Urinary bladder (tissue), 4 donors: ENCODE data around the gene PKMYT1. TPM values are rescaled to one million over a fixed set of nuclear protein-coding genes. Genes with fewer than 3 reads are reported as not detected.

Source experiments
- DNase-seq: peaks from one replicate; pipeline ENCODE4 v3.0.0-alpha.2; 2015; ENCODE audit errors: extremely low spot score
- H3K27ac ChIP-seq: one replicate; pipeline ENCODE4 v1.5.1; 2013; ENCODE audit warnings: low read depth, mild to moderate bottlenecking, moderate library complexity
- H3K36me3 ChIP-seq: one replicate; pipeline ENCODE4 v1.6.1; 2013; ENCODE audit warnings: mild to moderate bottlenecking, moderate library complexity; ENCODE audit not compliant: insufficient read depth
- H3K4me1 ChIP-seq: one replicate; pipeline ENCODE4 v1.6.1; 2013; ENCODE audit warnings: mild to moderate bottlenecking, moderate library complexity; ENCODE audit not compliant: insufficient read depth
- H3K4me3 ChIP-seq: one replicate; pipeline ENCODE4 v1.5.1; 2013; ENCODE audit warnings: low read depth, low read length
- WGBS: extraction: QIAGEN DNeasy Blood & Tissue Kit; methylation state at CpG from one replicate; pipeline ENCODE4 v1.1.7; 2013; 5-methylcytosine and 5-hydroxymethylcytosine counted together
- polyA plus RNA-seq: library from polyadenylated mRNA; stranded (reverse); fragments of 200-250 nt; gene quantifications from one replicate; pipeline ENCODE4 v1.2.3, GENCODE V29; 2013
- total RNA-seq: library from RNA; depleted of rRNA; stranded (reverse); fragments of >200 nt; gene quantifications from one replicate; pipeline ENCODE4 v1.2.3, GENCODE V29; 2014
- donor health status: healthy with polysubstance abuse.
- donor health status: healthy.

The PKMYT1 gene
- total and polyA plus RNA-seq, 2 donors = 1.1 to 2.5 TPM

- 80% methylated on average over 4 of the region's 4 CpGs for WGBS
- no peak for DNase-seq
- Histone ChIP-seq H3K36me3 (no peaks in the 10 kb centered on the region), H3K27ac (no peak overlapping the region), H3K4me3 (no peak overlapping the region), H3K4me1 (no peaks in the 10 kb centered on the region)
Measured at GRCh38 chr16:3000540-3000939, 20.3 kb upstream of the PKMYT1 start.

GRCh38 chr16:2999929-3000328 lies 19.7 kb upstream of the PKMYT1 start:
- Histone ChIP-seq H3K4me3 (no peak overlapping the region), H3K36me3 (no peaks in the 10 kb centered on the region), H3K27ac (no peak overlapping the region), H3K4me1 (no peaks in the 10 kb centered on the region)
- no peak for DNase-seq
- 79% methylated on average over 6 of the region's 6 CpGs for WGBS

GRCh38 chr16:2996298-2996697 lies 16.1 kb upstream of the PKMYT1 start:
- no peaks in the 10 kb centered on the region for H3K4me1 ChIP-seq
- no peak overlapping the region for H3K4me3 ChIP-seq
- DNase-seq = no peak
- no peak overlapping the region for H3K27ac ChIP-seq
- no peaks in the 10 kb centered on the region for H3K36me3 ChIP-seq
- 69% methylated on average over 13 of the region's 13 CpGs for WGBS

GRCh38 chr16:2992383-2993081 lies 12.3 kb upstream of the PKMYT1 start:
- Histone ChIP-seq H3K27ac (no peak overlapping the region), H3K4me1 (no peaks in the 10 kb centered on the region), H3K4me3 (no peak overlapping the region), H3K36me3 (no peaks in the 10 kb centered on the region)
- DNase-seq = no peak
- 84% methylated on average over 14 of the region's 14 CpGs for WGBS

- 87% methylated on average over 12 of the region's 12 CpGs for WGBS
Measured at GRCh38 chr16:2991566-2992261, 11.5 kb upstream of the PKMYT1 start.

GRCh38 chr16:2990891-2991290 lies 10.6 kb upstream of the PKMYT1 start:
- Histone ChIP-seq H3K4me1 (no peaks in the 10 kb centered on the region), H3K36me3 (no peaks in the 10 kb centered on the region), H3K27ac (no peak overlapping the region), H3K4me3 (no peak overlapping the region)
- 68% methylated on average over 10 of the region's 10 CpGs for whole genome bisulfite sequencing
- no peak for DNase-seq

More at GRCh38 chr16:2991566-2992261, 11.5 kb upstream of the PKMYT1 start:
- Histone ChIP-seq H3K27ac (no peak overlapping the region), H3K36me3 (no peaks in the 10 kb centered on the region), H3K4me1 (no peaks in the 10 kb centered on the region), H3K4me3 (no peak overlapping the region)
- no peak for DNase-seq

GRCh38 chr16:2988590-2989099 lies 8.4 kb upstream of the PKMYT1 start:
- H3K36me3 ChIP-seq = no peaks in the 10 kb centered on the region
- no peaks in the 10 kb centered on the region for H3K4me1 ChIP-seq
- H3K4me3 ChIP-seq = no peak overlapping the region
- no peak overlapping the region for H3K27ac ChIP-seq
- 60% methylated on average over 8 of the region's 8 CpGs for WGBS
- DNase-seq = no peak

GRCh38 chr16:2987833-2988232 lies 7.6 kb upstream of the PKMYT1 start:
- no peak overlapping the region for H3K4me3 ChIP-seq
- H3K4me1 ChIP-seq = no peaks in the 10 kb centered on the region
- 48% methylated on average over 8 of the region's 8 CpGs for WGBS
- DNase-seq = no peak
- H3K36me3 ChIP-seq = no peaks in the 10 kb centered on the region
- no peak overlapping the region for H3K27ac ChIP-seq

GRCh38 chr16:2987286-2987685 lies 7.0 kb upstream of the PKMYT1 start:
- Histone ChIP-seq H3K4me3 (no peak overlapping the region), H3K4me1 (no peaks in the 10 kb centered on the region), H3K36me3 (no peaks in the 10 kb centered on the region), H3K27ac (no peak overlapping the region)
- WGBS = 78% methylated on average over 9 of the region's 9 CpGs
- no peak for DNase-seq

- Histone ChIP-seq H3K4me1 (no peaks in the 10 kb centered on the region), H3K4me3 (no peak overlapping the region), H3K27ac (no peak overlapping the region), H3K36me3 (no peaks in the 10 kb centered on the region)
- no peak for DNase-seq
- 73% methylated on average over 17 of the region's 17 CpGs for WGBS
Measured at GRCh38 chr16:2986623-2987188, 6.5 kb upstream of the PKMYT1 start.

GRCh38 chr16:2985893-2986355 lies 5.7 kb upstream of the PKMYT1 start:
- Histone ChIP-seq H3K27ac (no peak overlapping the region), H3K36me3 (no peaks in the 10 kb centered on the region), H3K4me3 (no peak overlapping the region), H3K4me1 (no peaks in the 10 kb centered on the region)
- 86% methylated on average over 15 of the region's 15 CpGs for WGBS
- DNase-seq = no peak

GRCh38 chr16:2985462-2985861 lies 5.2 kb upstream of the PKMYT1 start:
- no peaks in the 10 kb centered on the region for H3K4me1 ChIP-seq
- no peak for DNase-seq
- 52% methylated on average over 9 of the region's 9 CpGs for WGBS
- H3K4me3 ChIP-seq = no peak overlapping the region
- no peaks in the 10 kb centered on the region for H3K36me3 ChIP-seq
- no peak overlapping the region for H3K27ac ChIP-seq

GRCh38 chr16:2983706-2984136 lies 3.5 kb upstream of the PKMYT1 start:
- DNase-seq = no peak
- H3K36me3 ChIP-seq = no peaks in the 10 kb centered on the region
- H3K27ac ChIP-seq = no peak overlapping the region
- 10% methylated on average over 42 of the region's 42 CpGs for WGBS
- no peak overlapping the region for H3K4me3 ChIP-seq
- no peaks in the 10 kb centered on the region for H3K4me1 ChIP-seq

- DNase-seq = no peak
- Histone ChIP-seq H3K36me3 (no peaks in the 10 kb centered on the region), H3K4me3 (no peak overlapping the region), H3K27ac (no peak overlapping the region), H3K4me1 (no peaks in the 10 kb centered on the region)
- WGBS = 83% methylated on average over 5 of the region's 5 CpGs
Measured at GRCh38 chr16:2982402-2982801, 2.2 kb upstream of the PKMYT1 start.
